DND-41 (cell line): ENCODE data around the gene NR2F1-AS1.

Experiments used
- ATAC-seq: fragments of 200-7000 bp; cut with Tn5 transposase; 3 replicates; pipeline ENCODE4 v1.9.1; 2021; ENCODE audit warnings: low read depth; ENCODE audit not compliant: insufficient read depth
- DNase-seq: peaks from one replicate; pipeline ENCODE4 v3.0.0-alpha.2; 2020
- H2AFZ ChIP-seq: 2 replicates; pipeline ENCODE4 v1.6.0; 2012; ENCODE audit warnings: low read depth, low read length
- H3K27ac ChIP-seq: 2 replicates; pipeline ENCODE4 v1.5.1; 2012; ENCODE audit warnings: low read length, inconsistent platforms
- H3K27me3 ChIP-seq: fragments of 200-600 bp; sonication (generic); 2 replicates; pipeline ENCODE4 v1.6.0; 2012; ENCODE audit warnings: low read length, mild to moderate bottlenecking, inconsistent platforms; ENCODE audit not compliant: insufficient read depth, poor library complexity
- H3K36me3 ChIP-seq: 2 replicates; pipeline ENCODE4 v1.5.1; 2012; ENCODE audit warnings: low read length, inconsistent platforms; ENCODE audit not compliant: insufficient read depth
- H3K4me1 ChIP-seq: 2 replicates; pipeline ENCODE4 v1.5.1; 2012; ENCODE audit warnings: mild to moderate bottlenecking, low read length; ENCODE audit not compliant: insufficient read depth
- H3K4me2 ChIP-seq: 2 replicates; pipeline ENCODE4 v1.6.0; 2012; ENCODE audit warnings: mild to moderate bottlenecking, moderate library complexity, low read length, inconsistent platforms; ENCODE audit not compliant: insufficient read depth
- H3K4me3 ChIP-seq, 2 experiments: fragments of 200-600 bp in 1 of 2; shearing (Covaris generic) in 1 of 2; 2 replicates each; pipeline ENCODE4 v1.5.1; 2012 to 2016; ENCODE audit warnings: inconsistent platforms in 2 of 2, low read length in 2 of 2, mild to moderate bottlenecking in 2 of 2, low read depth in 1 of 2, moderate library complexity in 1 of 2
- H3K79me2 ChIP-seq: 2 replicates; pipeline ENCODE4 v1.6.0; 2012; ENCODE audit warnings: low read length, inconsistent platforms; ENCODE audit not compliant: insufficient read depth
- H3K9ac ChIP-seq: 2 replicates; pipeline ENCODE4 v1.6.0; 2012; ENCODE audit warnings: low read depth, mild to moderate bottlenecking, inconsistent platforms, low read length, moderate library complexity
- H3K9me3 ChIP-seq: 2 replicates; pipeline ENCODE4 v1.5.1; 2012; ENCODE audit warnings: low read length, moderate library complexity, mild to moderate bottlenecking, inconsistent platforms; ENCODE audit not compliant: insufficient read depth, severe bottlenecking
- H4K20me1 ChIP-seq: 2 replicates; pipeline ENCODE4 v1.6.0; 2012; ENCODE audit warnings: low read length; ENCODE audit not compliant: insufficient read depth
- EZH2 ChIP-seq: IDR thresholded peaks from 3 replicates; pipeline ENCODE4 v1.6.1; 2012; ENCODE audit warnings: borderline replicate concordance, low read depth, mild to moderate bottlenecking, moderate library complexity, low read length, inconsistent platforms; ENCODE audit not compliant: severe bottlenecking
- TF ChIP-seq, protein P1 (sequence below): IDR thresholded peaks from 2 replicates; pipeline ENCODE4 v1.5.1; 2012; ENCODE audit warnings: borderline replicate concordance, low read length, moderate library complexity, mild to moderate bottlenecking; ENCODE audit not compliant: poor library complexity, severe bottlenecking; ENCODE audit errors: extremely low read depth

The NR2F1-AS1 gene

DNA sequence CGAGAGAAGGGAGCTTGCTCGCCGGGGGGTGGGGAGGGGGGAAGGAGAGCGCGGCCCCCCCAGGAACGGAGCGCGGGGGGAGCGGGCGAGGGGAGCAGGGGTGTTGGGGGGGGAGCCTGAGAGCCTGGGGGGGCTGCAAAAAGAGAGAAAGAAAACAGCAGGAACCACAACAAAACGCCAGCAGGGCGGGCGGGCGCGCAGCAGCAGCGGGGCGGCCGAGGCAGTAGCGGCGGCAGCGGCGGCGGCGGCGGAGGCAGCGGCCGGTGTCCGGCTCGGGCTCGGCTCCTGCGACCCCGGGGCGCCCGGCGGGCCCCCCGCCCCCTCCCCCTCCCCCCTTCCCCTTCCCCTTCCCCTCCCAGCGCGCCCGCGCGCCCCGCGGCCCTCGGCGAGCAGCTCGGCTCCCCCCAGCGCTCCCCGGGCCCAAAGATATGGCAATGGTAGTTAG is 3.6 kb upstream of the NR2F1-AS1 start:
- no peaks in the 10 kb centered on the region for H3K79me2 ChIP-seq
- H3K9me3 ChIP-seq = no peaks in the 10 kb centered on the region
- DNase-seq (no peak), ATAC-seq (no peak; the same call in 2 of the 3 replicates)
- H3K4me1 ChIP-seq = peaks cover 24% of the 10 kb centered on the region
- no peaks in the 10 kb centered on the region for H4K20me1 ChIP-seq
- TF ChIP-seq, protein P1, sequence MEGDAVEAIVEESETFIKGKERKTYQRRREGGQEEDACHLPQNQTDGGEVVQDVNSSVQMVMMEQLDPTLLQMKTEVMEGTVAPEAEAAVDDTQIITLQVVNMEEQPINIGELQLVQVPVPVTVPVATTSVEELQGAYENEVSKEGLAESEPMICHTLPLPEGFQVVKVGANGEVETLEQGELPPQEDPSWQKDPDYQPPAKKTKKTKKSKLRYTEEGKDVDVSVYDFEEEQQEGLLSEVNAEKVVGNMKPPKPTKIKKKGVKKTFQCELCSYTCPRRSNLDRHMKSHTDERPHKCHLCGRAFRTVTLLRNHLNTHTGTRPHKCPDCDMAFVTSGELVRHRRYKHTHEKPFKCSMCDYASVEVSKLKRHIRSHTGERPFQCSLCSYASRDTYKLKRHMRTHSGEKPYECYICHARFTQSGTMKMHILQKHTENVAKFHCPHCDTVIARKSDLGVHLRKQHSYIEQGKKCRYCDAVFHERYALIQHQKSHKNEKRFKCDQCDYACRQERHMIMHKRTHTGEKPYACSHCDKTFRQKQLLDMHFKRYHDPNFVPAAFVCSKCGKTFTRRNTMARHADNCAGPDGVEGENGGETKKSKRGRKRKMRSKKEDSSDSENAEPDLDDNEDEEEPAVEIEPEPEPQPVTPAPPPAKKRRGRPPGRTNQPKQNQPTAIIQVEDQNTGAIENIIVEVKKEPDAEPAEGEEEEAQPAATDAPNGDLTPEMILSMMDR = no peak
- no peak for TF ChIP-seq EZH2
- H3K9ac ChIP-seq = peak overlapping the region; percentile 38; the same call in 1 of the 2 replicates
- no peak overlapping the region for H3K27ac ChIP-seq
- peak overlapping the region; percentile 91 for H3K4me2 ChIP-seq
- peaks cover 33% of the 10 kb centered on the region for H3K27me3 ChIP-seq
- H2AFZ ChIP-seq = no peak overlapping the region
- H3K4me3 ChIP-seq = peak overlapping the region in 1 of 2 experiments; percentile 60; a peak in 2 of 4 replicates
- no peaks in the 10 kb centered on the region for H3K36me3 ChIP-seq

DNA sequence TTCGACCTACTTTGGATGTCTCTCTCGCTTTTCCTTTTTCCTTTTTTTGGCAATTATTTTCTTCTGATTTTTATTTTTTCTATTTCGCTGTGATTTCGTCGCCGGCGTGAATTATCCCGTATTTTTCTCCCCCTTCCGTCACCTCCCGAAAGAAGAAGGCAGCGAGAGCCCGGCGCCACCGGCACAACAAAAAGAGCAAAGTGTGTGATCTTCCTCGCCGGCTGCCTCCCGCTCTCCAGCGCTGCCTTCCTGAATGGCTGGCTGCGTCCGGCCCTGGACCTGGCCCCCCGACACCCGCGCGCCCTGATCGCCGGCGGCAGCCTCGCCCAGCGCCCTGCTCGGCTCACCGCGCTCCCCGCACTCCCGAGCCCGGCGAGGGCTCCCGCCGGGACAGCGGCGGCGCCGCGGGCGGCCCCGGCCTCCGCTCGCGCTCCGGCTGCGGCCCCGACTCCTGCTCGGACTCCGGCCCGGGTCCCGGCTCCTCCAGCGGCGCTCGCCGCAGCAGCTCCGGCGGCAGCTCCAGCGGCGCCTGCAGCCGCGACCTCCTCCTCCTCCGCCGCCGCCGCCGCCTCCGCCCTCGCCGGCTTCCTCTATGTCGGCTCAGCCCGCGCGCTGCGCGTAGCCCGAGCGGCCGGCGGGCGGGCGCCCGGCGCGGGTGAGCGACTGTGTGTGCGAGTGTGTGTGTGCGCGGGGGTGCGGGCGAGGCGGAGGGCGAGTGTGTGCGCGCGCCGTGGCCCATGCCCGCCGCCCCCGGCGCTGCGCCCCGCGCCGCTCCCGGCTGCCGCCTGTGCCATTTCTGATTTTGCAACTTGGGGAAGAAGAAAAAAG is 3.0 kb upstream of the NR2F1-AS1 start:
- H3K4me3 ChIP-seq = peak overlapping the region in 1 of 2 experiments; percentile 53; a peak in 2 of 4 replicates
- H3K36me3 ChIP-seq = no peaks in the 10 kb centered on the region
- no peak overlapping the region for H3K27ac ChIP-seq
- H3K4me1 ChIP-seq = peaks cover 24% of the 10 kb centered on the region
- DNase-seq (peak; percentile 54), ATAC-seq (peak; percentile 69)
- peaks cover 33% of the 10 kb centered on the region for H3K27me3 ChIP-seq
- peak overlapping the region; percentile 61 for H3K4me2 ChIP-seq
- H4K20me1 ChIP-seq = no peaks in the 10 kb centered on the region
- H3K9me3 ChIP-seq = no peaks in the 10 kb centered on the region
- peak overlapping the region; percentile 38; the same call in 1 of the 2 replicates for H3K9ac ChIP-seq
- no peaks in the 10 kb centered on the region for H3K79me2 ChIP-seq
- TF ChIP-seq EZH2 = no peak
- TF ChIP-seq, protein P1 = no peak
- H2AFZ ChIP-seq = no peak overlapping the region

DNA sequence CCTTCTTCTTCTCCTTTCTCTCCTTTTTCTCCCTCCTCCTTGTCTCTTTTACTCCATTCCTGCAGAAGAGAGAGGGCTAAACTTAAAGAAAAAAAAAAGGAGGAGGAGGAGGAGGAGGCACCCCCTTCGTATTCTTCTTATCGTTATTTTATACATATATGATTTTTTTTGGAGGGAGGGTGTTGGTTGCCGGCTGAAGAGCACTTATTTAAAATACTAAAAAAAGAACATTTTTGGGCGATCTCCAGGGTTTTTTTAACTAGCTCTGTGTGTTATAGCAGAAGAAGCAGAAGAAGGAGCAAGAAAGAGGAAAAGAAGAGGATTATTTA is 2.4 kb upstream of the NR2F1-AS1 start:
- H3K4me1 ChIP-seq = peaks cover 24% of the 10 kb centered on the region
- H3K27ac ChIP-seq = no peak overlapping the region
- no peaks in the 10 kb centered on the region for H4K20me1 ChIP-seq
- H3K9me3 ChIP-seq = no peaks in the 10 kb centered on the region
- no peak overlapping the region; the same call in 1 of the 2 replicates for H3K9ac ChIP-seq
- no peak for DNase-seq
- H3K27me3 ChIP-seq = peaks cover 33% of the 10 kb centered on the region
- no peak for TF ChIP-seq EZH2
- TF ChIP-seq, protein P1 = no peak
- no peaks in the 10 kb centered on the region for H3K36me3 ChIP-seq
- peak overlapping the region; percentile 61; the same call in 1 of the 2 replicates for H3K4me2 ChIP-seq
- H2AFZ ChIP-seq = no peak overlapping the region
- H3K4me3 ChIP-seq = no peak overlapping the region
- no peaks in the 10 kb centered on the region for H3K79me2 ChIP-seq
- ATAC-seq = no peak
